K562 (cell line): ENCODE results near the gene FGR. TPM values are rescaled to one million over a fixed set of nuclear protein-coding genes. Genes with fewer than 3 reads are reported as not detected.

ENCODE experiments used
- ARID2 ChIP-seq: fragments of 450-650 bp; IDR thresholded peaks from 2 replicates; pipeline ENCODE4 v1.6.1; 2017; ENCODE audit warnings: antibody characterized with exemption, mild to moderate bottlenecking
- JUN ChIP-seq, 2 experiments: sonication (generic) in 1 of 2; formaldehyde crosslinking in 1 of 2; IDR thresholded peaks; 2 replicates each; pipeline versions ENCODE4 v1.6.1 to v1.8.0; 2012 to 2022; ENCODE audit warnings: borderline replicate concordance in 2 of 2, mild to moderate bottlenecking in 2 of 2, improper control_type of control experiment in 1 of 2, low read depth in 1 of 2, low read length in 1 of 2, missing genetic modification reagents in 1 of 2
- RNF219 ChIP-seq: fragments of 250-450 bp; sonication (Bioruptor Pico); IDR thresholded peaks from 2 replicates; pipeline ENCODE4 v1.5.0; 2022; ENCODE audit warnings: mild to moderate bottlenecking
- XRCC3 ChIP-seq: fragments of 450-650 bp; IDR thresholded peaks from 2 replicates; pipeline ENCODE4 v1.6.1; 2017; ENCODE audit warnings: mild to moderate bottlenecking, moderate library complexity
- polyA plus RNA-seq, 8 experiments: library from polyadenylated mRNA; depleted of rRNA in 4 of 8; stranded (reverse) in 5 of 8; unstranded in 3 of 8; fragments of >200 nt; fragmentation: Nextera tagmentation in 2 of 8; fragmentation: Illumina TruSeq in 1 of 8; extraction: Ambion mirVana in 2 of 8; extraction: Trizol in 1 of 8; gene quantifications; 2 replicates each; pipeline versions ENCODE4 v1.2.1 to v1.2.3, GENCODE V29; 2011 to 2014; ENCODE audit warnings: inconsistent platforms in 1 of 8, missing spikeins in 1 of 8
- total RNA-seq, 7 experiments: library from RNA; depleted of rRNA in 6 of 7; stranded (reverse); fragments of >200 nt in 6 of 7; fragmentation: Illumina TruSeq in 2 of 7; extraction: Trizol in 2 of 7; gene quantifications; 2 replicates each; pipeline versions ENCODE4 v1.2.1 to v1.2.3, GENCODE V29; 2011 to 2021; ENCODE audit warnings: low replicate concordance in 1 of 7
- TF ChIP-seq, protein P1 (sequence below): IDR thresholded peaks from 3 replicates; pipeline ENCODE4 v1.6.1; 2011; ENCODE audit warnings: borderline replicate concordance, mild to moderate bottlenecking, moderate library complexity; ENCODE audit not compliant: insufficient read length; ENCODE audit errors: extremely low read depth

Gene FGR
- total and polyA plus RNA-seq, 9 of the 15 experiments (the other 6 are each of a cell fraction or from before 2014, with no cell fraction given) = 0.04 to 0.11 TPM; not detected in 7

DNA sequence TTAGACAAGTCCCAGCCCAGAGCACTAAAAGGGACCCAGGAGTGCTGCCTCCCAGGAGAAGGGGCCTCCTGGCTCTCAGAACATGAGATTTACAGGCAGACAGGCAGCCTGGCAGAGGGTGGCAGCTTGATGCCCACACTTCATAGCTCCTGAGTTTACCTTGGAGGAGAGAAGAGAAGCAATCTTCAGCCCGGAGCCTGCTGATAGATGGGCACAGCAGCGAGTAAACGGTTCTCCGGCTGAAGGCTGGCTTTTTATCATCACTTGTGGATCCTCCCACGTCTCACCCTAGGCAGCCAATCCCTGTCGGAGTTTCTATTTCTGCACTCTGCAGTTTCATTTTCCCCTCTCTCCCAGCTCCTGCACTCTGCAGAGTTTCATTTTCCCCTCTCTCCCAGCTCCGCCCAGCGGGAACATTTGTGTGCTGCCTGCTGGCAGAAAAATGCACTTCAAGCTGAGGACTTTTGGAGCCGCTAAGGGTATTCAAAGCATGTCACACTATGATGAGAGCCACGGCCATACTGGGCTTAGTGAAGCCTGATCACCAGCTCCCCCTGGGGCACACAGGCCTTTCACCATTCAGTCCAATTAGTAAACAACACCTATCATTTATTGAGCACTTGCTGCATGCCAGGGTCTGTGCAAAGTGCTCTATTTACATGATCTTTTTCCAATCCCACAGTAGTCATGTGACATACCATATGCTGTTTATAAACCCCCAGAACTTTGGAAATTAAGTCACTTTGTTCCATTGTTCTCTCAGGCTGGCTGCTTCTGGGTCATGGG lies 37.2 kb upstream of the FGR start, which contains the start of gene IFI6 (continued):
- TF ChIP-seq XRCC3 = no peak
- no peak for TF ChIP-seq RNF219 (CRISPR knock-in tag)
- no peak for TF ChIP-seq ARID2
- peak; percentile 48; the same call in 1 of the 2 replicates for TF ChIP-seq JUN (IDR thresholded peaks at IDR 0.05; ENCODE audit: borderline replicate concordance, low read depth, low read length)
- TF ChIP-seq JUN (CRISPR knock-in tag; IDR thresholded peaks at IDR 0.05; ENCODE audit: borderline replicate concordance) = no peak
- TF ChIP-seq, protein P1, sequence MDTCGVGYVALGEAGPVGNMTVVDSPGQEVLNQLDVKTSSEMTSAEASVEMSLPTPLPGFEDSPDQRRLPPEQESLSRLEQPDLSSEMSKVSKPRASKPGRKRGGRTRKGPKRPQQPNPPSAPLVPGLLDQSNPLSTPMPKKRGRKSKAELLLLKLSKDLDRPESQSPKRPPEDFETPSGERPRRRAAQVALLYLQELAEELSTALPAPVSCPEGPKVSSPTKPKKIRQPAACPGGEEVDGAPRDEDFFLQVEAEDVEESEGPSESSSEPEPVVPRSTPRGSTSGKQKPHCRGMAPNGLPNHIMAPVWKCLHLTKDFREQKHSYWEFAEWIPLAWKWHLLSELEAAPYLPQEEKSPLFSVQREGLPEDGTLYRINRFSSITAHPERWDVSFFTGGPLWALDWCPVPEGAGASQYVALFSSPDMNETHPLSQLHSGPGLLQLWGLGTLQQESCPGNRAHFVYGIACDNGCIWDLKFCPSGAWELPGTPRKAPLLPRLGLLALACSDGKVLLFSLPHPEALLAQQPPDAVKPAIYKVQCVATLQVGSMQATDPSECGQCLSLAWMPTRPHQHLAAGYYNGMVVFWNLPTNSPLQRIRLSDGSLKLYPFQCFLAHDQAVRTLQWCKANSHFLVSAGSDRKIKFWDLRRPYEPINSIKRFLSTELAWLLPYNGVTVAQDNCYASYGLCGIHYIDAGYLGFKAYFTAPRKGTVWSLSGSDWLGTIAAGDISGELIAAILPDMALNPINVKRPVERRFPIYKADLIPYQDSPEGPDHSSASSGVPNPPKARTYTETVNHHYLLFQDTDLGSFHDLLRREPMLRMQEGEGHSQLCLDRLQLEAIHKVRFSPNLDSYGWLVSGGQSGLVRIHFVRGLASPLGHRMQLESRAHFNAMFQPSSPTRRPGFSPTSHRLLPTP = no peak
